Body of pancreas (tissue), 4 donors: ENCODE data around the gene SPSB1. TPM values are rescaled to one million over a fixed set of nuclear protein-coding genes. Genes with fewer than 3 reads are reported as not detected.

Source experiments
- ATAC-seq: fragments of 150-250 bp; one replicate; pipeline ENCODE4 v1.9.1; 2016
- DNase-seq, 4 donors: peaks; one replicate each; pipeline ENCODE4 v3.0.0-alpha.2; 2019
- H3K27ac ChIP-seq, 4 donors: fragments of 200-600 bp; sonication (generic); 1 replicate in 3 of 4; 2 replicates in 1 of 4; pipeline versions ENCODE4 v1.5.1 to v1.6.1; 2016 to 2019; ENCODE audit warnings: mild to moderate bottlenecking in 1 of 4, mixed read lengths in 1 of 4, moderate library complexity in 1 of 4
- H3K27me3 ChIP-seq, 2 donors: fragments of 200-600 bp; sonication (generic); one replicate each; pipeline ENCODE4 v1.6.0; 2016; ENCODE audit warnings: mild to moderate bottlenecking in 1 of 2
- H3K36me3 ChIP-seq, 2 donors: fragments of 200-600 bp; sonication (generic); replicated peaks in 1 of 2; 2 replicates each; pipeline ENCODE4 v1.5.1; 2016; ENCODE audit warnings: low read depth in 2 of 2; ENCODE audit not compliant: insufficient read depth in 1 of 2
- H3K4me1 ChIP-seq: fragments of 200-600 bp; sonication (generic); one replicate; pipeline ENCODE4 v1.6.0; 2016
- H3K4me3 ChIP-seq, 2 donors: fragments of 200-600 bp; sonication (generic); 1 replicate in 1 of 2; 2 replicates in 1 of 2; pipeline ENCODE4 v1.5.1; 2016 to 2019
- H3K9me3 ChIP-seq, 3 donors: fragments of 200-600 bp; sonication (generic); 1 replicate in 2 of 3; 2 replicates in 1 of 3; pipeline ENCODE4 v1.5.1; 2016
- CTCF ChIP-seq, 7 experiments: fragments of 450-650 bp in 4 of 7; fragments of 200-600 bp in 3 of 7; sonication (generic) in 3 of 7; IDR thresholded peaks; one replicate each; pipeline ENCODE4 v1.5.1; 2016 to 2019; ENCODE audit warnings: antibody characterized with exemption in 7 of 7
- POLR2A ChIP-seq, 3 donors: fragments of 450-650 bp; IDR thresholded peaks; one replicate each; pipeline ENCODE4 v1.6.1; 2016; ENCODE audit warnings: antibody characterized with exemption in 3 of 3, mild to moderate bottlenecking in 2 of 3
- WGBS, 2 donors: methylation state at CpG; one replicate each; pipeline ENCODE4 v1.1.5; 2017; 5-methylcytosine and 5-hydroxymethylcytosine counted together
- intact Hi-C: fragments of 100-400 bp; cut with DNase I; formaldehyde crosslinking; loops from one replicate; pipeline ENCODE4 v1.15.1; 2023
- total RNA-seq, 2 donors: library from RNA; depleted of rRNA; stranded (reverse); fragments of >200 nt; gene quantifications; one replicate each; pipeline ENCODE4 v1.1.0, GENCODE V29; 2016

SPSB1 gene
- total RNA-seq, 2 donors from 2014 or later: 14.5 to 16.5 TPM

GRCh38 chr1:9309991-9310390 lies 17.3 kb downstream of the SPSB1 start:
- Histone ChIP-seq H3K4me1 (peaks cover 23% of the 10 kb centered on the region), H3K36me3 (no peaks in the 10 kb centered on the region), H3K27ac (no peak overlapping the region), H3K4me3 (no peak overlapping the region), H3K27me3 (no peaks in the 10 kb centered on the region), H3K9me3 (no peaks in the 10 kb centered on the region)
- TF ChIP-seq POLR2A (IDR thresholded peaks at IDR 0.05) (no peak), CTCF (IDR thresholded peaks at IDR 0.05) (no peak)
- intact Hi-C loops: no loop called here
- WGBS, 2 donors: 83 to 94% methylated on average over 2 to 7 of the region's 7 CpGs
- DNase-seq (no peak), ATAC-seq (no peak)

GRCh38 chr1:9311029-9311428 lies 18.3 kb downstream of the SPSB1 start:
- no peak overlapping the region for H3K27ac ChIP-seq
- ATAC-seq (no peak), DNase-seq (no peak)
- 93 to 95% methylated on average over 10 of the region's 10 CpGs for WGBS, 2 donors
- H3K4me1 ChIP-seq: peaks cover 13% of the 10 kb centered on the region
- intact Hi-C loops: no loop called here
- TF ChIP-seq CTCF (IDR thresholded peaks at IDR 0.05): no peak
- TF ChIP-seq POLR2A (IDR thresholded peaks at IDR 0.05): no peak
- H3K9me3 ChIP-seq: no peaks in the 10 kb centered on the region
- no peaks in the 10 kb centered on the region for H3K27me3 ChIP-seq
- no peak overlapping the region for H3K4me3 ChIP-seq
- no peaks in the 10 kb centered on the region for H3K36me3 ChIP-seq

- no peak overlapping the region for H3K4me3 ChIP-seq
- no peak overlapping the region for H3K27ac ChIP-seq
- H3K4me1 ChIP-seq: peaks cover 9% of the 10 kb centered on the region
- H3K27me3 ChIP-seq: no peaks in the 10 kb centered on the region
- no peaks in the 10 kb centered on the region for H3K9me3 ChIP-seq
- no peak for ATAC-seq
- no peak for DNase-seq
- no peaks in the 10 kb centered on the region for H3K36me3 ChIP-seq
- 72 to 77% methylated on average over 9 of the region's 9 CpGs for WGBS, 2 donors
- TF ChIP-seq POLR2A (IDR thresholded peaks at IDR 0.05) (no peak), CTCF (IDR thresholded peaks at IDR 0.05) (no peak)
- intact Hi-C loops: no loop called here
These were observed 18.8 kb downstream of the SPSB1 start for GRCh38 chr1:9311479-9311878.

GRCh38 chr1:9312168-9312720 lies 19.6 kb downstream of the SPSB1 start:
- WGBS, 2 donors: 88 to 89% methylated on average over 16 to 18 of the region's 18 CpGs
- DNase-seq: no peak
- Histone ChIP-seq H3K36me3 (no peaks in the 10 kb centered on the region), H3K27ac (no peak overlapping the region), H3K9me3 (no peaks in the 10 kb centered on the region), H3K27me3 (no peaks in the 10 kb centered on the region), H3K4me3 (no peak overlapping the region), H3K4me1 (peaks cover 8% of the 10 kb centered on the region)
- TF ChIP-seq CTCF (IDR thresholded peaks at IDR 0.05) (no peak), POLR2A (IDR thresholded peaks at IDR 0.05) (no peak)
- intact Hi-C loops: no loop called here
- ATAC-seq: no peak

GRCh38 chr1:9313576-9313975 lies 20.9 kb downstream of the SPSB1 start:
- TF ChIP-seq CTCF (IDR thresholded peaks at IDR 0.05) (no peak), POLR2A (IDR thresholded peaks at IDR 0.05) (no peak)
- Histone ChIP-seq H3K27me3 (no peaks in the 10 kb centered on the region), H3K27ac (no peak overlapping the region), H3K4me3 (no peak overlapping the region), H3K4me1 (peaks cover 4% of the 10 kb centered on the region), H3K9me3 (no peaks in the 10 kb centered on the region), H3K36me3 (no peaks in the 10 kb centered on the region)
- DNase-seq (no peak), ATAC-seq (no peak)
- intact Hi-C loops: no loop called here
- WGBS, 2 donors: 86 to 87% methylated on average over 11 of the region's 11 CpGs
